ENCODE results near the gene TOR4A. TPM values are rescaled to one million over a fixed set of nuclear protein-coding genes. Genes with fewer than 3 reads are reported as not detected.

The TOR4A gene
- total and polyA plus RNA-seq, 9 of the 15 experiments (the other 6 are each of a cell fraction or from before 2014, with no cell fraction given), result 3.9 to 49.2 (median 8.8) TPM

GRCh38 chr9:137227853-137228505 is 49.5 kb upstream of the TOR4A start (continued):
- TF ChIP-seq FOXP4 (CRISPR knock-in tag; IDR thresholded peaks at IDR 0.05; ENCODE audit: borderline replicate concordance) (no peak), TBP (optimal IDR thresholded peaks at IDR 0.05; ENCODE audit: low read depth, low read length) (no peak), PPARD (CRISPR knock-in tag; IDR thresholded peaks at IDR 0.05) (no peak), SOX6 (IDR thresholded peaks at IDR 0.05) (no peak), RERE (CRISPR knock-in tag; IDR thresholded peaks at IDR 0.05; ENCODE audit: borderline replicate concordance) (no peak), NR1H2 (CRISPR knock-in tag; IDR thresholded peaks at IDR 0.05) (no peak), RFX1 (IDR thresholded peaks at IDR 0.05) (no peak), RBM14 (IDR thresholded peaks at IDR 0.05; ENCODE audit: borderline replicate concordance, insufficient read depth, low read depth, low read length) (no peak), TAF7 (tag; IDR thresholded peaks at IDR 0.05) (no peak), DACH1 (IDR thresholded peaks at IDR 0.05; ENCODE audit: partially characterized antibody) (no peak), ZNF830 (CRISPR knock-in tag; IDR thresholded peaks at IDR 0.05) (no peak), VEZF1 (CRISPR knock-in tag; IDR thresholded peaks at IDR 0.05) (0 out of 2 replicates have a peak, but pooled peaks have one; percentile 32), FOXK1 (CRISPR knock-in tag; IDR thresholded peaks at IDR 0.05; ENCODE audit: borderline replicate concordance) (no peak), ZBTB11 (CRISPR knock-in tag; IDR thresholded peaks at IDR 0.05) (no peak), GATAD2A (IDR thresholded peaks at IDR 0.05) (no peak)
